HG02642 (cell line): ENCODE measurements around the gene RPUSD4.

ENCODE experiments used
- ATAC-seq: cut with Tn5 transposase; IDR thresholded peaks from one replicate; pipeline ENCODE4 v1.9.1; 2021; ENCODE audit warnings: mild to moderate bottlenecking; ENCODE audit not compliant: unreplicated experiment, poor library complexity

RPUSD4 gene

DNA sequence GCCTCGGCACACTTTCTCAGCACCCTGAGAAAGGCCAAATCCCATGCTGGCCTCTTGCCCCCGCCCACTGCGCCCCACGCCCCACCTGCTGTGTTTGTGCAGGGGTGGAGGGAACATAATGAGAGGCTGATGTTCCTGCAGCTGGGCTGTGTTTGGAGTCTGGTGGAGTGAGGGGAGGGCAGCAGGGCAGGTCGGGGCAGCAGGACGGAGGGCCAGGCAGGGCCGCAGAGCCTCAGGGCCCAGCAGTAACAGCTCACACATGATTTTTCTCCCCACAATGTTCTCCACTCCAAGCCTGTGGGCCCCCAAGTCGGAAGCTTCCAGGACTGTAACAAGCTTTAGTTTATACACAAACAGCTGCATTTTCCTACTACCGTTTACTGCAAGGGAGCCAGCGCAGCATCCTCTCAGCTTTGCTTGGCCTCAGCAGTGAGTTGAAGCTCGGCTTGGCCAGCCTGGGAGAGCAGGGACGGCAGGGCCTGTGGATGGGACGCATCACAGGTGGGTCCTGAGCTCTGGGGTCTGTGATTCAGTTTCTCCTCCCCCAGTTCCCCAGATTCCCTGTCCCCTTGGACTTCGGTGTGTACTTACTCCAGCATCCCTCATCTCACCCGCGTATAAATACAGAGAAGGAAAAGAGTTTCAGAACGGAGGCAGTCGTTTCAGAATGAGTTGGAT lies 51.0 kb downstream of the RPUSD4 start:
- ATAC-seq, result no peak

DNA sequence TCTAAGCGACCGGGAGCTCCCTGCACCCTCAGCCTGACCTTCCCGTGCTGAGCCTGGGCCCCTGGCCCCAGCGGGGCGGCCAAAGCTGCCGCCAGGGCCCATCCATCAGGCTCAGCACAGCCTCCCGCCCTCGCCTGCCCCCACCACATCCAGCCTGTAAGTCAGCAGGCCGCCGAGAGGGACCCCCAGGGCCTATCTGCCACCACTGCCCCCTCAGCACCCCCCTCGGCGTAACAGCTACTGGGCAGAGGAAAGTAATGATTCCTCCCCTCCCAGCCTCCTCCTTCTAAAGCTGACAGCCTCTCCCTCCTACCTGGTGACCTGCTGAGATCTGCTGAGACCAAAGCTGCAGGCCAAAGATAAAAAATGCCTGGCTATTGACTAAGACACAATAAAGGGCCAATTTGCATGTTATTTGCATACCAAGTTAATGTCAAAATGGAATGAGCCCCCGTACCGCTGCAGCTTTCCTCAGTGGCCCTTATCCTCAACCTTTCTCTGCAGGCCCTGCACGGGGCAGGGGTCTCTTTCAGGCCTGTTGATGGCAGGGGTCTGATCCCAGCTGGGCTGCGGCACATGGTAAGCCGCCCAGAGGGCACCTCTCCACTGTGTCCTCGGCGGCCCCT lies 51.6 kb downstream of the RPUSD4 start:
- no peak for ATAC-seq

DNA sequence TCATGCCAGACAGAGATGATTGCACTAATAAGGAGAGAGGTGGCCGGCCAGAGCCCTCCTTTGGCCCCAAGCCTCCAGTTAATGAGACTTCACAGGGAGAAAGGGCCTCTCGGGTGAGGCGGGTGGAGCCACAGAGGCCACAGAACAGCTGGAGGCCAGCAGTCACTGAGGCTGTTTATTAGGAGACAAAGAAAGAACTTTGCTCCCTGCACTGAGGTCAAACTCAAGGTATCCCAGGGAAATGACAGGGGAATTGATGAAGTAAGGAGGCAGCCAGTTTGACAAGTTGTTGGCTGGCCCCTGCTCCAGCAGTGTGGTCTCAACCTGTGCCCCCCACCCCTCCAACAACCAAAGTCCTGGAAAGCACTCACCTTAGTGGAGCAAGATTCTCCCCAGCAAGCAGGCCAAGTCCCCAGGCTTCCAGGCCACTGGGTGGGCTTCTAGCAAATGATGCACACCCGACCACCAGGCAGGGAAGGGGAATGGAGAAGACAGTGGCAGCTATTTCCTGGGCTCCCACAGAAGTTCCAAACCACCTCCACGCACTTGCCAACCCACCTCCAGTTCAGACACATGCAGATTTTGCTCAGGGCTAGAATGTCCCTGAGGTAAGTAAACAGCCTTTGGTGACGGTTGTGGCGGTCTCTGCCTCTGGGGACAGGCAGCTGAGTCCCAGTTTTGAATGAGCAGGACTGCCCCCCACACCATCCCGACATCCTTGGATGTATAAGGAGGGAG lies 53.2 kb downstream of the RPUSD4 start:
- ATAC-seq, result no peak

DNA sequence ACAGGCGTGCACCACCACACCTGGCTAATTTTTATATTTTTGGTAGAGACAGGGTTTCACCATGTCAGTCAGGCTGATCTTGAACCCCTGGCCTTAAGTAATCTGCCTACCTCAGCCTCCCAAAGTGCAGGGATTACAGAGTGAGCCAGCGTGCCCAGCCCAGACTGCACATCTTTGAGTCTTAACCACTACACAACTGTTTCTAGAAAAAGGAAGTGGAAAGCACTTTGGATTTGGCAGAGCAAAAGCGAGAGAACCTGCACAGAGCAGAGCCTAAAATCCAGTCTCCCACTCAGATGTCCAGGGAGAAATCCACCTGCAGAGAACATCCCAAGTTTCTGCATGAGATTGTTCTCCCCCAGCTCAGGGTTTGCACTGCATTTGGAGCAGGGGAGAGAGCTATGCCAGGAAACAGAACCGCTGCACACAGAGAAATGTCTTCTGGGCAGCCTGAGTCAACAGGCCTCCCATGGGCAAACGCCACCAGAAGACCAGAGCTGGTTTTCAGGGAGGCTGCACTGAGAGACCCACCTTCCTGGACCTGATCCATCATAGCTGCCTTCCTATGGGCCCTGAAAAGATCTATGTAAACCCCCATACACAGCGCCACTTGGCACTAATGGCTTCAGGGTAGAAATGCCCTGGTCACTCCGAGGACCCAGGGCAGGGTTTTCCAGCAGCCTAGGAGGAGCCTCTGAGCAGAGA lies 54.0 kb downstream of the RPUSD4 start:
- ATAC-seq, result no peak

DNA sequence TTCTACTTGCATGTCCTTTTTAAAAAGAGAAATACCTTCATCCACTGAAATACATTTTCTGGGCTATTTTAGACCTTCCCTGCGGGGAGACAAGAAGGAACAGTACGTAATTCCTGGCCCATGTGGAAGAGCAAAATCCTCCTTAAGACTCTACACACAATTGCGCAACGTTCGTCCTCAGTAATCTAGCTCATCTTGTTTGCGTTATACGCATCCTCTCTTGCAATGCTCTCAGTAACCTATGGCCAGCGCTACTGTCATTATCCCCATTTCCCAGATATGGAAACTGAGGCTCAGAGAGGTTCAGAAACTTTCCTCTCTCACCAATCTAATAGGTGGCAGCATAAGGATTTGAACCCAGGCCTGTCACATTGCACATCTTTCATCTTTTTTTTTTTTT lies 54.6 kb downstream of the RPUSD4 start:
- ATAC-seq, result no peak

DNA sequence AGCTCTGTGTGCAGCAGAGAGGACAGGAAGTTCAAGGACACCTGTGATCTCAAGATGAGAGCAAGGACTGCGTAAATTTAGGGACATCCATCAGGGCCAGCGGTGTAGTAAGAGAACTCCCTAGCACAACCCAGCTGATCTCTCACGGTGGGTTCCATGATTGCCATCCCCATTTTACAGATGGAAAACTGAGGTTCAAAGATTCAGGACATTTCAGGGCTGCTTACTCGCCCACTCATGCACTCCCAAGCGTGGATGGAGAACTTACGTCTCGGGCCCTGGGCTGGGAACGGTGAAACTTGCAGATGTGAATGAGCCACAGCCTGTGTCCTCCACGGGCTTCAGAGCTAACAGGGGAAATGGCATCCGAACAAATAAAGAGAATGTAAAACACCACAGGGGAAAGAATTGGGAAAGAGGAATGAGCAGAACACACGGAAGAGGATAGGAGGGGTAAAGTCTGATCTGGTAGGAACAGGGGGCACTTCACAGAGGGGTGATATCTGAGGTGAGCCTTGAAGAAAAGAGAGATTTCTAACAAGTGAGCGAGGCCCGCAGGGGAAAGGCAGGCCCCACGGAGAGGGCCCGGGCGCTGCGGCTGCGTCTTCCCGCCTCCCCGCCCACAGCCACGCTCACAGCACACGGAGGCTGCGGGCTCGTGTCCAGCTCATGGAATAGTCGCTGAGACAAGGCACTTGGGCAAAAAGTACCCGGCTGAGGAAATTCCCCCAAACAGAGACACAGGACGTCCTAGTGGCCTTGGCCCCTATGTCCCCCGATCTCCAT lies 55.9 kb downstream of the RPUSD4 start:
- no peak for ATAC-seq

DNA sequence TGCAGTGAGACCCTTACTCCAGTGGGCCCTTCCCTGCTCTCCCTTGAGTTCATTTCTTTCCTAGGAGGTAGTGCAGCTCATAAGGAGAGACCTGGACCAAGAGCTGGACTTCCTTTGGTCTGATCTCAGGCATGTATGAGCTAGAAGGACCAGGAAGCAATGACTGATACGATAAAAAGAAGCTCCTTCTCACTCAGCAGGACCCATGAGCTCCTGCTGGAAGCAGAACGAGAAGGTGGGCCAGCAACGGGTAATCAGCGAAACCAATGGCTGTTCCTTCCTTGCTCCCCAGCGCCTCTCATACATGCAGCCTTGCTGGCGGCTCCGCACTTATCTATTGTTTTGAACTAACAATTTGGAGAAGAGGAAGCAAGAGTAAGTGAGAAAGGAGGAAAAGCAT lies 56.8 kb downstream of the RPUSD4 start:
- ATAC-seq, result no peak

DNA sequence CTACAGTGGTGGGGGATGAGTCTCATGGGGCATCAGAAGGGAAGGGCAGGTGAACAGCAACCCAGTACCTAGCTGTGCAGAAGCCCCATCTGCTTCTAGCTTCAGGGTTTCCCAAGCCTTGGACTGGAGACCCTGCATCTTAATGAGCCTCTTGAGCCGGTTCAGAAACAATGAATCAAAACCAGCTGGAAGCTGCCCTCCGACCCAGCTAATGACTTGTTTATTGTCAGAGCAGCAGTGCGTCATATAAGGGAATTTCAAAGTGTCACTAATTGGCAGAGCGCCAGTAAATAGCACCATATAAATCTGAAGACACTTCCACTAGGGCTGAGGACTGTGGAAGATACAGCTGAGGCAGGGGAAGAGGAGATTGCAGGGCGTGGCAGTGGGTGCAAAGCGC lies 57.5 kb downstream of the RPUSD4 start:
- ATAC-seq, result no peak

DNA sequence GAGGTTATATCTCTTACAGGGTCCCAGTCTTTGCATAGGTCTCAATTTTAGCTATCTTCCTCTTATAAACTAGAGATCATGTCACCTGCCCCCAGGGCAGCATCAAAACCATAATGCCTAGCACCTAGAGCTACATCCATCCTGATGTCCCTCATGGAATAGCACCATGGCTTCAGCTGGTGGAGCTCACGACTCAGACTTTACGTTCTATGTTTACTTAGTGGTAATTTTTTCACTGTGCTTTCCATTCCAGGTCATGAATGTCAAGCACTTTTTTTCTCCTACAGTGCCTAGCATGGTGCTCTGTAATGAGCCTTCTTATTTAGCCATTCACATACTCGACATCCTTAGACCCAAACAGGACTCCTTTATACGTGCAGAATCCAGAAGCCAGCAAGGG lies 58.4 kb downstream of the RPUSD4 start:
- no peak for ATAC-seq

DNA sequence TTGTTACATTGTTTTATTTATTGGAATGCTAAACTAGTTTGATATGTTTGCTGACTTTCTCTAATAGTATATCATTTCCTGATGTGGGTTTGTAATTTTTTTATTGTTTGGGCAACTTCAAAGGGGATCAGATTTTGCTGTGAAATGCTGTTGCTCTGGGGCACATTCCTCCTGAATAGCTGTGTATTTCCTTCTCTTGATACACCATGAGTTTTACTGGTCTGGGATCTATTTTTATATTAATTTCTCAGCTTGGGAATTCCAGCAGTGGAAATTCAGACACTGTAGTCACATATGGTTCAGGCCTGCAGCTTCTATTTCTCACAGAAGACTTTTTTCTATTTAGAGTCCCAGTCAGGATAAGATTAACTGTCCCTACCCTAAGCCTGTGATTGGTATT lies 58.9 kb downstream of the RPUSD4 start:
- no peak for ATAC-seq

DNA sequence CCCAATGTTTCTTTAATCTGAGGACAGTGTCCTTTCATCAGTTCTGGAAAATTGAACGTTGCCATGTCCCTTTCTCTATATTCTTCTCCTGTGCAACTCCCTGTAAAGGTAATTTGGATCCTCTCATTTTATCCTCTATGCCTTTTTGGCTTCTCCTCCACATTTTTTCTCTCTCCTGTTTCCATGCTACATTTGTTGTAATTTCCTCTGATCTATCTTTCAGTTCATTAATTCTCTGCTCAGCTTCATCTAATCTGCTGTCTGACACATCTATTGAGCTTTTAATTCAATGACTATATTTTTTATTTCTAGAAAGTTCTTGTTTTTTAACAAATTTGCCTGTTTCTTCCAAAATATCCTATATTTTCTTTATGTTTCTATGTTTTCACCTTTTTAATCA lies 59.3 kb downstream of the RPUSD4 start:
- ATAC-seq, result no peak
